ENCODE measurements around the gene POLDIP2.

Gene POLDIP2

DNA sequence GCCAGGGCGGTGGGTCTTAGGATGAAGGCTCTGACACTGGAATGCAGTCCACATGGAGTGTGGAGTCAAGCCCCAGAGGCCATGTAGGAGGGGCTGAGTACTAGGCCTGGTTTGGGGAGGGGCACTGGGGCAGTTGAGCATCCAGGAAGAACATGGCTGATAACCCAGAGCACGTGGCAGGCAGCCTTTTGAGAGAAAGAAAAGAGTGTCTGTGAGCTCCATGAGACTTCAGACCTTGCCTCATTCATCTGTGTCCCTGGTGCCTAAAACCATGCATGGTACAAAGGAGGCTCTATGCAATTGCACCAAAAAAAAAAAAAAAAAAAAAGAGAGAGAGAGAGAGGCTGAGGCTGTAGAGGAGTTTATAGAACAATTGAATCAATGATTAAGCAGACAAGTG lies 34.1 kb upstream of the POLDIP2 start:
- no peak overlapping the region for H3K4me3 ChIP-seq (ENCODE audit: low read length)
- DNase-seq (ENCODE audit: low read depth, low spot score): no peak

DNA sequence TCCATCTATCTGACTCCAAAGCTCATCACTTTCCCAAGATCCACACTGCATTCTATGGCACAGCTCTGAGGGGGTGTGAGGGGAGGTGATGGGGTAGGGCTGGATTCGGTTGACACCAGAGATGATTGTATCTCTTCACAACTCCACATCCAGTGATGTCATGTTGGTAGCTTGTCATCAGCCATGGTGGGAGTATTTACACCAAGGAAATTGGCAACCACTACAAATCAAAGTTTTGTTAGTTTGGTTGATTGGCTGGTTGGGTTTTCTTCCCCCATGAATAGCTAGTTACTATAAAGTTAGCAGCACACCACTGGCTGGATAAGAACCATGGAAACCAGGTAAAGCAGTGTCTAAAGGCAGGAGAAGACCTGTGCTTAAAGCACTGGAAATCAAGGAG lies 33.7 kb upstream of the POLDIP2 start:
- DNase-seq (ENCODE audit: low read depth, low spot score): no peak
- H3K4me3 ChIP-seq (ENCODE audit: low read length): no peak overlapping the region

DNA sequence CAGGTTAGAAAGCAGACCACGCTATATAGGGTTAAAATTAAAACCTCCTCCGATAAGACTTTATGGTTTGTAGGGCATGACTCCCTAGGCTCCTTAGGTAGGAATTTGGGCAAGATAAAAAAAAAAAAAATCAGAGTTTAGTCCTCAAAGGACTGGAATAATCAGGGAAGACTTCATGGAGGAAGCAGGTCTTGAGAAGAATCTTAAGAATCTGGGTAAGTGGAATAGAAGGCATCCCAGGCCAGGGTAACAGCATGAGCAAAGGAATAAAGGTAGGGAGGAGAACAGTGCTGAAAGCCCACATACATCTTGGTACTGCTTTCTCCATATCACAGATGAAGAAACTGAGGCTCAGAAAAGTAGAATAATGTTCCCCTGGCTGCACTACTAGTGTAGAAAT lies 33.2 kb upstream of the POLDIP2 start:
- no peak for DNase-seq (ENCODE audit: low read depth, low spot score)
- H3K4me3 ChIP-seq (ENCODE audit: low read length): no peak overlapping the region

DNA sequence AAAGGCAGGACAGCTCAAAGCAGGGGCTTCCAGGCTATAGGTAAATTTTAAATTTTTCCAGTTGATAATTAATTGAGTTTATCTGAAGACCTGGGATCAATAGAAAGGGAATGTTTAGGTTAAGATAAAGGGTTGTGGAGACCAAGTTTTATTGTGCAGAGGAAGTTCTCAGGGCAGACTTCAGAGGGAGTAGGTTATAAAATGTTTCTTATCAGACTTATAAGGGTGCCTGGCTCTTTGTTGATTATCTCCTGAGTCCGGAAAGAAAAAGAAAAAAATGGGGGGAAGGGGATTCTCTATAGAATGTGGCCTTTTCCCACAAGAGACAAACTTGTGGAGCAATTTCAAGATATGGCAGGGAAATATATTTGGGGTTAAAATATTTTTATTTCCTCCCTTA lies 32.8 kb upstream of the POLDIP2 start:
- no peak overlapping the region for H3K4me3 ChIP-seq (ENCODE audit: low read length)
- no peak for DNase-seq (ENCODE audit: low read depth, low spot score)

DNA sequence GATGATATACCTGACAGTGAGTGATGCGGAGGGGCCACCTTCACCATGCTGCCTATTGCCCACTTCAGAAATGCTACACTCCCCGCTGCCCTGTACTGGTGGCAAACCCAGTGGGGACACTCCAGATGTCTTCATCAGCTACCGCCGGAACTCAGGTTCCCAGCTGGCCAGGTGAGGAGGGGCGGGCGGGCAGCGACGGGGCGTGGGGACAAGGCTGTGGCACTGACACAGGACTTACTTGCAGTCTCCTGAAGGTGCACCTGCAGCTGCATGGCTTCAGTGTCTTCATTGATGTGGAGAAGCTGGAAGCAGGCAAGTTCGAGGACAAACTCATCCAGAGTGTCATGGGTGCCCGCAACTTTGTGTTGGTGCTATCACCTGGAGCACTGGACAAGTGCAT lies 30.8 kb upstream of the POLDIP2 start:
- H3K4me3 ChIP-seq (ENCODE audit: low read length): no peak overlapping the region
- DNase-seq (ENCODE audit: low read depth, low spot score): no peak

DNA sequence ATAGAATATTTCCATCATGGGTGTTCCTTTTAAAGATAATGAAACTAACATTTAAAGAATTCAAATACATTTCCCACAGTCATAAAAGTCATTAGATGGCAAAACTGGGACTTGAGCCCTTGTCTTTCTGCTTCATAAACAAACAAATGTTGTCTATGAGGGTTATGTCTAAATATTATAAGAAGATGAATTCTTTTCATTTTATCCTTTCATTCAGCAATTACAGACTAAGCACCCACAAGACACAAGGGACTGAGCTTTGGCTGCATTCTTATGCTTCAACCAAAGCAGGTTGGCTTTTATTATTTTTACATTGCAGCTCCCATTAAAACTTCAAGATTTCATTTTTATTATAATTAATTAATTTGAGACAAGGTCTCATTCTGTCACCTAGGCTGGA lies 29.1 kb upstream of the POLDIP2 start:
- no peak overlapping the region for H3K4me3 ChIP-seq (ENCODE audit: low read length)
- DNase-seq (ENCODE audit: low read depth, low spot score): no peak

DNA sequence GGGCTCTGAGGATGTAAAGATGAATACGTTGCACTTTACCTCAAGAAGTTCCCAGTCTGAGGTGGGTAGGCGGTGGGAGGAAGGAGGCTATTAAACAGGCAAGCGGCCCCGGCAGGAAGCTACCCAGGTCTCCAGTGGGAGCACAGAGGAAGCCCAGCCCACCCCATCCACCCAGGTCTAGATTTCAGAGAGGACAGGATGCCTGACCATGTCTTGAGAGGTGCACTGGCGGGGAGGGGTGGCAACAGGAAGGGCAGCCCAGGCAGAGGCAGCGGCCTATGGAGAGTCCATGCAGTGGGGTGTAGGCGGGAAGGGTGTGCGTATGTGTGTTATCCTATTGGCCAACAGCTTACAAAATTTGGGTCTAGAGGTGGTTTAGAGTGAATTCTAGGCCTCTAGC lies 28.1 kb upstream of the POLDIP2 start:
- H3K4me3 ChIP-seq (ENCODE audit: low read length): no peak overlapping the region
- DNase-seq (ENCODE audit: low read depth, low spot score): no peak

DNA sequence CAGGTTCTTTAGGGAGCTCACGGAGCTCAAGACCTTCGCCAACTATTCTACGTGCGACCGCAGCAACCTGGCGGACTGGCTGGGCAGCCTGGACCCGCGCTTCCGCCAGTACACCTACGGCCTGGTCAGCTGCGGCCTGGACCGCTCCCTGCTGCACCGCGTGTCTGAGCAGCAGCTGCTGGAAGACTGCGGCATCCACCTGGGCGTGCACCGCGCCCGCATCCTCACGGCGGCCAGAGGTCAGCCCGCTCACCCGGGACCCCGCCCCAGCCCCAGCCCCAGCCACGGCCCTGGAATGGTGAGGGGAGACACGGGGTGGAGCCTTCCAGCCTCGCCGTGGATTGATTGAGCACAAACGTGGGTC lies 27.7 kb upstream of the POLDIP2 start:
- H3K4me3 ChIP-seq (ENCODE audit: low read length): no peak overlapping the region

DNA sequence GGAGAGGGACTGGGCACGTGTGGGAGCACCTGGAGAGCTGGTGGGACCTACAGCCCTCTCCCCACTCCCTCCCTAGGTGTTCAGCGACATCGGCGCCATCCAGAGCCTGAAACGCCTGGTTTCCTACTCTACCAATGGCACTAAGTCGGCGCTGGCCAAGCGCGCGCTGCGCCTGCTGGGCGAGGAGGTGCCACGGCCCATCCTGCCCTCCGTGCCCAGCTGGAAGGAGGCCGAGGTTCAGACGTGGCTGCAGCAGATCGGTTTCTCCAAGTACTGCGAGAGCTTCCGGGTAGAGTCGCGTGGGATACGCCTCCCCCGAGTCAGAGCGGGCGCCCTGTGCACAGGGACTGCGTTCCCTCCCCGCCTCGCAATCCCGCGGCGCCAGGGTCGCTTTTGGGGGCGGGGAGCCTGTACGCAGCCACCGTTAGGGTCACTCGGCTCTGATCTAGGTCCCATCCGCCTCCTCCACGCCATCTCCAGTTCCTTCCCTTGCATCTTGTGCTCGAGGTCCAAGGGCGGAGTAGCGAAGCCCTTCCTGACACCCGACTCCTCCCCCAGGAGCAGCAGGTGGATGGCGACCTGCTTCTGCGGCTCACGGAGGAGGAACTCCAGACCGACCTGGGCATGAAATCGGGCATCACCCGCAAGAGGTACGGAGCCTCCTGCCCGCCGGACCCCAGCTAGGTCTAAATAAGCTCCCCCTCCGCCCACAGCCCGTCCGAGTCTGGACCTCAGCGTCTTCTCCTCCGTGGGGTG lies 27.1 kb upstream of the POLDIP2 start:
- no peak for DNase-seq (ENCODE audit: low read depth, low spot score)

More for the DNA sequence above, 27.7 kb upstream of the POLDIP2 start:
- no peak for DNase-seq (ENCODE audit: low read depth, low spot score)

DNA sequence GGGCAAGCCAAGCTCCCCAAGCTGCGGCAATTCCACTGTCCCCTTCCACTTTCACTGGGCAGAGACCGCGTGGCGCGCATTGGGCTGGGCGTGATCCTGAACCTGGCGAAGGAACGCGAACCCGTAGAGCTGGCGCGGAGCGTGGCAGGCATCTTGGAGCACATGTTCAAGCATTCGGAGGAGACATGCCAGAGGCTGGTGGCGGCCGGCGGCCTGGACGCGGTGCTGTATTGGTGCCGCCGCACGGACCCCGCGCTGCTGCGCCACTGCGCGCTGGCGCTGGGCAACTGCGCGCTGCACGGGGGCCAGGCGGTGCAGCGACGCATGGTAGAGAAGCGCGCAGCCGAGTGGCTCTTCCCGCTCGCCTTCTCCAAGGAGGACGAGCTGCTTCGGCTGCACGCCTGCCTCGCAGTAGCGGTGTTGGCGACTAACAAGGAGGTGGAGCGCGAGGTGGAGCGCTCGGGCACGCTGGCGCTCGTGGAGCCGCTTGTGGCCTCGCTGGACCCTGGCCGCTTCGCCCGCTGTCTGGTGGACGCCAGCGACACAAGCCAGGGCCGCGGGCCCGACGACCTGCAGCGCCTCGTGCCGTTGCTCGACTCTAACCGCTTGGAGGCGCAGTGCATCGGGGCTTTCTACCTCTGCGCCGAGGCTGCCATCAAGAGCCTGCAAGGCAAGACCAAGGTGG lies 24.0 kb upstream of the POLDIP2 start:
- no peak for DNase-seq (ENCODE audit: low read depth, low spot score)
- H3K4me3 ChIP-seq (ENCODE audit: low read length): no peak overlapping the region

More for the DNA sequence above, 27.1 kb upstream of the POLDIP2 start:
- no peak overlapping the region for H3K4me3 ChIP-seq (ENCODE audit: low read length)

DNA sequence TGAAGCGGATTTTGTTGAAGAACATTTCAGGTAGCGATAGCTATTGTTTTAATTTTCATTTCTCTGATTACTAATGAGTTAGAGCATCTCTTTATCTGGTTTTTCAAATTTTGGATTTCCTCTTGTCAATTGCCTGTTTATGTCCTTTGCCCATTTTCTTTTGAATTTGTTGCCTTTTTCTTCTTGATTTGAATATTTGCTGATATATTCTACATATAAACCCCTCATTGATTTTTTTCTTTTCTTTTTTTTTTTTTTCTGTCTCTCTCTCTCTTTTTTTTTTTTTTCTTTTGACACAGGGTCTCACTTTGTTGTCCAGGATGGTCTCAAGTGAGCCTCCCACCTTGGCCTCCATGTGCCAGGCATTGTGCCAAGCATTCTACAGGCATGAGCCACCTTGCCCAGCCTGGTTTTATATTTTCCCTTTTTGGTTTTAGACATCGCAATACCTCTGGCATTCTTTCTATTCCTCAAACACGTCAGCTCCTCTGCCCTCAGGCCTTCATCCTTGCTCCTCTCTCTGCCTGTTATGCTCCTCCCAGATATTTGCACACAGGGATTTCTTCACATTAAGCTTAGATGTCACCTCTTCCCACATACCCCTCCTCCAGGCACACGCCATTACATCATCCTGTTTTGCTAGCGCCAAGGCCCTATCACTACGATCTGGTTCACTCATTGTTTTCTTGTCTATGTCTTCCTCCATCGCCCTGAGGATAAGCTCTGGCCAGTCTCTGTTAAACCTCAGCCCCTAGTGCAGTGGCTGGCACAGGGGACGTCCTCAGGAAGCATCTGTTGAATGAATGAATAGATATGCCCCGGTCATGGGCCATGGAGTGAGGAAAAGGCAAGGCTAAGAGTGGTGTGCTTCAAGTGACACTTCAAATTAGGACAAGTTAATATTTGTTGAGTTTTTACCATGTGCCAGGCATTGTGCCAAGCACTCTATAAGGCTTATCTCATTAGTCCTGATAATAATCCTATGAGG lies 22.8 kb upstream of the POLDIP2 start:
- no peak for DNase-seq (ENCODE audit: low read depth, low spot score)
- H3K4me3 ChIP-seq (ENCODE audit: low read length): no peak overlapping the region

DNA sequence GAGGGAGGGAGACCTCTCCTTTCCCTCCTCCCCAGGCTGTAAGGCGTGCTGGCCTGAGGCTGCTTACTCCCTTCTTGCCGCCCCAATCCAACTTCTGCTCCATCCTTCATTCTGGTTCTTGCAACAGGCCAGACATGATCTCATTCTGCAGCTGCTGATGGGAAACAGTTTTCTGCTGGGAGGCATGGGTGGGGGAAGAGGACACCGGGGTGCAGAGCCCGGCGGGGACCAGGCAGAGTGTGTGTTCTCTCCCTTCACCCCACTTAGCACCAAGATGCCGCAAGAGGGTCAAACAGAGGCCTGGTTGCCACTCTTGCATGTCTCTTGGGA lies 15.6 kb upstream of the POLDIP2 start:
- DNase-seq (ENCODE audit: low read depth, low spot score): no peak
- no peak overlapping the region for H3K4me3 ChIP-seq (ENCODE audit: low read length)

DNA sequence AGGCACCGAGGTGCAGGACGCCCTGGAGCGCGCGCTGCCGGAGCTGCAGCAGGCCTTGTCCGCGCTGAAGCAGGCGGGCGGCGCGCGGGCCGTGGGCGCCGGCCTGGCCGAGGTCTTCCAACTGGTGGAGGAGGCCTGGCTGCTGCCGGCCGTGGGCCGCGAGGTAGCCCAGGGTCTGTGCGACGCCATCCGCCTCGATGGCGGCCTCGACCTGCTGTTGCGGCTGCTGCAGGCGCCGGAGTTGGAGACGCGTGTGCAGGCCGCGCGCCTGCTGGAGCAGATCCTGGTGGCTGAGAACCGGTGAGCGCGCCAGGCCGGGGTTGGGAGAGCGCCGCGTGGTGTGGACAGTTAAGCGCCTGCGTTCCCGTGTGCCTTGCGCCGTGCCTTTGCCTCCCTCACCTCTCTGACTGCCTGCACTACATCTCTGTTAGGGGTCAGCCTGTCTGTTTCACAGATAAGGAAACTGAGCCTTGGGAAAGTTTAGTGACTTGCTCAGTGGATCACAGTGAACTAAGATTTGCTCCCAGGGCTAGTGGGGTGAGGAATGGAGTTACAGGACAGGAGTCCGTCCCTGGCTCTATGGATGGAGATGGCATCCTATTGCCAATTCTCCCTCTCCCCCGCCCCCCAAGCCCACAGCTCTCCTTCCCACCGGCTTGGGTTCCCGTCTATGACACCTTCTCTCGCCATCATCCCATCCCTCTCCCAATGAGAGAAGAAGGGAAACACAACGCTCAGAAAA lies 15.0 kb upstream of the POLDIP2 start:
- no peak for DNase-seq (ENCODE audit: low read depth, low spot score)
- H3K4me3 ChIP-seq (ENCODE audit: low read length): peak overlapping the region; percentile 71

DNA sequence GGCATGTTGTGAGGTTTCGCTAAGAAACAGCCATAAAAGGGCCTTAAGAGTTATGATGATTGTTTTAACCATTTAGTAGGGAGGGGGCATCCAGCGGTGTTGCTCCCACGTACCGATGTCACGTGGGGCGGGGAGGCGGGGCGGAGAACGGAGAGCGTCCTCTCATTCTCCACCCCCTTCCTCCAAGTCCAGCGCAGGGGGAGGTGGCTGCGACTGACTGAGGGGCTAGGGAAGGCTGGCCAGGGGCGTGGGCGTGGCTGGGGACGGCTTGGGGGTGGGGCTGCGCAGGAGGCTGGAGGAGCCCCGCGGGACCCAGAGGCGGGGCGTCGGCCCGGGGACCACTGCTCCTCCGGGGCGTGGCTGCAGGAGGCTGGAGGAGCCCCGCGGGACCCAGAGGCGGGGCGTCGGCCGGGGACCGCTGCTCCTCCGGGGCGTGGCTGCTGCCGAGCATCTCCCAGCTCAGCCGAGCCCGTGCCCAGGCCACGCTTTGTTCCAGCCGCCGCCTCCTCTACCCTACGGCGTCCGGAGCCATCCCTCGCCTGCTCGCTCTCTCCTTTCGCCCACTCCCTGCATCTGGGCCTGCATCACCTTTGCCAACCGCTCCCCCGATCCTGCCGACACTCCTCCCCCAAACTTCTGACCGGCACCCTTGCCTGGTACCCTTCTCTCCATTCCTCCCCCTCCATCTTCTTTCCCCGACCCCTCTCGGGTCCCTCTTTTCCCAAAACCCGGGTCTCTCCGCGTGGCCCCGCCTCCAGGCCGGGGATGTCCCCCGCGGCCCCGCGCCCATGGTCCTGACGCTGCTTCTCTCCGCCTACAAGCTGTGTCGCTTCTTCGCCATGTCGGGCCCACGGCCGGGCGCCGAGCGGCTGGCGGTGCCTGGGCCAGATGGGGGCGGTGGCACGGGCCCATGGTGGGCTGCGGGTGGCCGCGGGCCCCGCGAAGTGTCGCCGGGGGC lies 14.2 kb upstream of the POLDIP2 start, which contains the start of gene SARM1:
Gene SARM1 (plus strand): TSS at position 450 of the 958 bp plus-strand sequence. CDS start 339 bp downstream, at position 789.
- peak; percentile 75 for DNase-seq (ENCODE audit: low read depth, low spot score)
- H3K4me3 ChIP-seq (ENCODE audit: low read length): peak within 1 kb of the TSS; percentile 71

DNA sequence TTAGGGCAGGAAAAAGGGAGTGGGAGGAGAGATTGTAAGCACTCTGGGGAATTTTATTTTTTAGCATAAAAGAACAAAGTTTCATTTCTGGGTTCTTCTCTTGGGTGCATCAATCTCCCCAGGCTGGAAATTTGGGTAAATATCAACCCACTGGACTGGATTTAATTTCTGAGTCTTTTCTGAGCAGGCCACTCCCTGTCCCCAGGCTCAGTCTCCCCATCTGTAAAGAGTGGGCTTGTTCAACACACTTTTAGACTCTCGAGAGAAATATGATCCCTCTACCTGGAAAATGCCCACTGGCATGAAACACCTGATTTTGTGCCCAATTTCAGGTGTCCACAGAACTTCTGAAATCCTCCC lies 13.4 kb upstream of the POLDIP2 start:
- peak overlapping the region; percentile 71 for H3K4me3 ChIP-seq (ENCODE audit: low read length)
- no peak for DNase-seq (ENCODE audit: low read depth, low spot score)

DNA sequence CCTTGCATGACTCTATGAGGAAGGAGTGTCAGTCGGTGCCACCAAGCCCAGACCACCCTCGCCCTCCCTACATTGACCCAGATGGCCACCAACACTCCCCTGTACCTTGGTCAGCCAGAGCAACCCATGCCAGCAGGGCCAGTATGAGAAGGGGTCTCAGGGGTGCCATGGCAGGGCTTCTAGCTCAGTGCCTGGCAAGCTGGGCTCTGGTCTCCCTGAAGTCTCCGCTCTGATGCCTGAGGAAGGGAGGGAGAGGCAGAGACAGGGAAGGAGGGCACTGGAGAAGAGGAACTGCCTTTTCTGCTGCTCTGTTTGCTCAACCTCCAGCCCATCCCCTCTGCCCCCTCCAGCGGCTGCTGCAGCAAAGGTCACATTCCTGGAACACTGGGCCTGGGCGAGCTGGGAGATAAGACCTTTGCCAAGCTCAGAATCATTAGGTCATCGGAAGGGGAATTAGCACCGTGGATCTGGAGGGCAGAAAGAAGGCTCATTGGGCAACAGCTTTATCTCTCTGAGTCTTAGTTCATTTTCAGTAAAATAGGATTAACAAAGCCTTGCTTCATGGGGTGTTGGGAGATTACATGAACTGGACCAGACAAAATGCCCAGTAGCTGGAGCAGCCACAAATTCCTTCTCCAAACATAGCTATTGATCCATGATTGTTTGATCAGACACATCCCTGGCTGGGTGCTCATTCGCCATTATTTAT lies 12.9 kb upstream of the POLDIP2 start, which contains the start of gene VTN:
Gene VTN (minus strand): TSS at position 273 of the 709 bp plus-strand sequence. CDS start 104 bp downstream, at position 169.
- DNase-seq (ENCODE audit: low read depth, low spot score): no peak
- peak within 1 kb of the TSS; percentile 71 for H3K4me3 ChIP-seq (ENCODE audit: low read length)

DNA sequence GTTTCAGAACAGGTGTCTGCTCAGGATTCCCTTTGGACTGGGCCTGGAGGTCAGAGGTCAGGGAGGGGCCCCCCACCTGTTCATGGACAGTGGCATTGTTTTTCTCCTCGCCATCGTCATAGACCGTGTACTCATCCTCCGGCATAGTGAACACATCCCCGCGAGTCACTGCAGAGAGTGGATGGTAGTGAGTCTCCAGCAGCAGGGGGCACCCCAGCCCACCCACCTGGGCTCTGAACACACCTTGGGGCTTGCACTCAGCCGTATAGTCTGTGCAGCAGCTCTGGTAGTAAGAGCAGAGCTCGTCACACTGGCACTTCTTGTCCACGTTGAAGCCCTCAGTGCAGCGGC lies 12.3 kb upstream of the POLDIP2 start:
- H3K4me3 ChIP-seq (ENCODE audit: low read length): no peak overlapping the region
- DNase-seq (ENCODE audit: low read depth, low spot score): no peak

Measured in Jurkat, Clone E6-1 (cell line).